Keratinocyte (primary cell): Measurements from ENCODE around the gene LRRC28.
A peak's percentile ranks its signal among the peaks of the same experiment; 100 is the strongest.

Experiments
- CTCF ChIP-seq, 3 experiments: IDR thresholded peaks in 1 of 3; conservative IDR thresholded peaks in 1 of 3; optimal IDR thresholded peaks in 1 of 3; 2 replicates in 2 of 3; 3 replicates in 1 of 3; pipeline versions ENCODE3 to v1.5.1; 2011; ENCODE audit warnings: low read length in 3 of 3, mild to moderate bottlenecking in 3 of 3, moderate library complexity in 2 of 3, control low read depth in 1 of 3, inconsistent platforms in 1 of 3; ENCODE audit not compliant: insufficient read depth in 2 of 3; ENCODE audit errors: extremely low read depth in 1 of 3
- EZH2 ChIP-seq: IDR thresholded peaks from one replicate; pipeline ENCODE4 v1.6.1; 2012; ENCODE audit warnings: inconsistent platforms, mild to moderate bottlenecking, low read length, moderate library complexity

- TF ChIP-seq CTCF (optimal IDR thresholded peaks at IDR 0.05 in 1 of 3, IDR thresholded peaks at IDR 0.05 in 1 of 3, conservative IDR thresholded peaks at IDR 0.05 in 1 of 3; ENCODE audit: extremely low read depth in 1 of 3, insufficient read depth in 2 of 3, low read length in 3 of 3) (peak; percentile 12 to 27 (median 20)), EZH2 (no peak)
Observed at GRCh38 chr15:99385005-99385669, 133.9 kb downstream of the LRRC28 start.
